ENCODE measurements around the gene FBXL17. TPM values are rescaled to one million over a fixed set of nuclear protein-coding genes. Genes with fewer than 3 reads are reported as not detected.

FBXL17 gene
- total RNA-seq, 1 donor from 2014 or later: 26.9 TPM

DNA sequence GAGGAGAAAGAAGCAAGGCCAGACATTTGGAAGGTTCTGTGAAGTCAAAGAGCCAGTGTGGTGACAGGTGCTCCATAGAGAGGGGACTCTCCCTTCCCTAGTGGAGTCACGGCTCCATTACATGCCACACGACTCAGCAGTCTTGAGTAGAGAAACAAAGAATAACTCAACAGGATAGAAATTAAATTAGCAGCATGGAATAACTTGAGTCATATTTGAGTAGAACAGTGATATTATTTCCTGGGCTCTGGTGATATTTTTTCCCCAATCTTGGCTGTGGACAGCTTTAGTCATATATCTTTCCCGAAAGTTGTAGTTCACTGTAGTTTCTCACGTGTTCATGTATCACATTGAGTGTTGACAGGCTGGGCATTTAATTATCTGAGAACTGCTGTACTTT, 561.5 kb downstream of the FBXL17 start:
- Mint-ChIP-seq H3K9me3 (no peaks in the 10 kb centered on the region), H3K27me3 (no peaks in the 10 kb centered on the region), H3K36me3 (ENCODE audit: low read depth) (no peaks in the 10 kb centered on the region), H3K4me3 (no peak overlapping the region), H3K4me1 (no peaks in the 10 kb centered on the region), H3K27ac (no peak overlapping the region)
- ChIA-PET POLR2A (no interaction called here), CTCF (no interaction called here)
- intact Hi-C loops (cut with micrococcal nuclease): no loop called here
- TF ChIP-seq, protein P1, sequence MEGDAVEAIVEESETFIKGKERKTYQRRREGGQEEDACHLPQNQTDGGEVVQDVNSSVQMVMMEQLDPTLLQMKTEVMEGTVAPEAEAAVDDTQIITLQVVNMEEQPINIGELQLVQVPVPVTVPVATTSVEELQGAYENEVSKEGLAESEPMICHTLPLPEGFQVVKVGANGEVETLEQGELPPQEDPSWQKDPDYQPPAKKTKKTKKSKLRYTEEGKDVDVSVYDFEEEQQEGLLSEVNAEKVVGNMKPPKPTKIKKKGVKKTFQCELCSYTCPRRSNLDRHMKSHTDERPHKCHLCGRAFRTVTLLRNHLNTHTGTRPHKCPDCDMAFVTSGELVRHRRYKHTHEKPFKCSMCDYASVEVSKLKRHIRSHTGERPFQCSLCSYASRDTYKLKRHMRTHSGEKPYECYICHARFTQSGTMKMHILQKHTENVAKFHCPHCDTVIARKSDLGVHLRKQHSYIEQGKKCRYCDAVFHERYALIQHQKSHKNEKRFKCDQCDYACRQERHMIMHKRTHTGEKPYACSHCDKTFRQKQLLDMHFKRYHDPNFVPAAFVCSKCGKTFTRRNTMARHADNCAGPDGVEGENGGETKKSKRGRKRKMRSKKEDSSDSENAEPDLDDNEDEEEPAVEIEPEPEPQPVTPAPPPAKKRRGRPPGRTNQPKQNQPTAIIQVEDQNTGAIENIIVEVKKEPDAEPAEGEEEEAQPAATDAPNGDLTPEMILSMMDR (IDR thresholded peaks at IDR 0.05): no peak
- no peak for ATAC-seq (ENCODE audit: low read depth)
- DNase-seq: no peak

DNA sequence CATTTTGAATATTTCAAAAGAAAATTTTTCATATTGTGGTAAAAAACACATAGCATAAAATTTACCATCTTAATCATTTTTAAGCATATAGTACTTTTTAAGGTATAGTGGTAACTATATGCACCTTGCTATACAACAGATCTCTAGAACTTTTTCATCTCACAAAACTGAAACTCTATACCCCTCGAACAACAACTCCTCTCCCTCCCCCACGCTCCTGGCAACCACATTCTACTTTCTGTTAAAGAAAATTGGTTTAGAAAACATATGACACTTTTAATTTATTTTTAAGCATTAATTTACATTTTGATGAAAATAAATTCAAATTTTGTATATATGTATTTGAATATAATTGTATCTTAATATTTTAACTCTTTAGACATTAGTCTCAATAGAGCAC, 563.9 kb downstream of the FBXL17 start:
- ATAC-seq (ENCODE audit: low read depth): no peak
- Mint-ChIP-seq H3K9me3 (no peaks in the 10 kb centered on the region), H3K4me1 (no peaks in the 10 kb centered on the region)

DNA sequence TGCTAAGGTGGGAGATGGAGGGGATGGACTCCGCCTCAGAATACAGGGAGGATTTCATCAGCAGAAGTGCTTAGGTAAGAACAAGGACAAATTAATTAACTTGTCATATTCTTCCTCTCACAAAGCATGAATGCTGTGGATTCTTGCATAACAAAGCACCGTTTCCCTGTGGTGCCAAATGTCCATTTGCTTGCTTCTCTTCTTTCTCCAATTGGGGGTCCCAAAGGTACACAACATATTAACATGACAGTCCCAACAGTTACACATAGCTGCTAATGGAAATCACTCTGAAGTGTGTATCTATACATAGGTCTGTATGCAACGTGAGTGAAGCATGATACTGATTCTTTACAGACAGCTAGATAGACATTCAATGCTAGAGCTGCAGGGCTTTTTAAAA, 564.5 kb downstream of the FBXL17 start:
- Mint-ChIP-seq H3K27ac (no peak overlapping the region), H3K4me3 (no peak overlapping the region), H3K9me3 (no peaks in the 10 kb centered on the region), H3K27me3 (no peaks in the 10 kb centered on the region), H3K4me1 (no peaks in the 10 kb centered on the region), H3K36me3 (ENCODE audit: low read depth) (no peaks in the 10 kb centered on the region)
- intact Hi-C loops (cut with micrococcal nuclease): no loop called here
- no peak for ATAC-seq (ENCODE audit: low read depth)
- CTCF ChIA-PET: no interaction called here
- no peak for DNase-seq
- POLR2A ChIA-PET: no interaction called here
- TF ChIP-seq, protein P1 (IDR thresholded peaks at IDR 0.05): no peak

More for the DNA sequence above, 563.9 kb downstream of the FBXL17 start:
- Mint-ChIP-seq H3K27ac (no peak overlapping the region), H3K4me3 (no peak overlapping the region), H3K27me3 (no peaks in the 10 kb centered on the region), H3K36me3 (ENCODE audit: low read depth) (no peaks in the 10 kb centered on the region)
- TF ChIP-seq, protein P1 (IDR thresholded peaks at IDR 0.05): no peak
- POLR2A ChIA-PET: no interaction called here
- intact Hi-C loops (cut with micrococcal nuclease): no loop called here
- CTCF ChIA-PET: no interaction called here
- DNase-seq: no peak

DNA sequence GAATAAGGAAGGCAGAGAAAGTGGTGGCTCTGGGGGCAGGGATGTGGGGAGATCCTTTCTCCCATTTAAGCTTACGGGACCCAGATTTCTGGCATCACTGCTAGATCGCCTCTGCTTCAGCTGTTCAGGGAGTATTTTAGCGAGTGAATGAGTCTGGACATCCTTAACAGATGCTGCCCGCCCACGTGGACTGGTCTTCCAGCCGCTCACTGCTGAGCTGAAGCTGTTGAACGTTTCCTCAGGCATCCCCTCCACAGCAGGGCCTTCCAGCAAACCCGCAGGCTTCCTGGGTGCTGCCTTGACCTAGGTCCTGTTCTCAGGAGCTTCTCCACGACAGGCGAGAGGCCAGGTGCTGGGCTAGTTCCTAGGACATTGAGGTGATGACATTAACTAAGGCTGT, 566.8 kb downstream of the FBXL17 start:
- intact Hi-C loops (cut with micrococcal nuclease): no loop called here
- DNase-seq: no peak
- POLR2A ChIA-PET: no interaction called here
- H3K4me1 Mint-ChIP-seq: no peaks in the 10 kb centered on the region
- no peaks in the 10 kb centered on the region for H3K9me3 Mint-ChIP-seq
- no peak for ATAC-seq (ENCODE audit: low read depth)
- H3K4me3 Mint-ChIP-seq: no peak overlapping the region
- H3K27me3 Mint-ChIP-seq: no peaks in the 10 kb centered on the region
- H3K36me3 Mint-ChIP-seq (ENCODE audit: low read depth): no peaks in the 10 kb centered on the region
- CTCF ChIA-PET: no interaction called here
- no peak overlapping the region for H3K27ac Mint-ChIP-seq
- TF ChIP-seq, protein P1 (IDR thresholded peaks at IDR 0.05): no peak

DNA sequence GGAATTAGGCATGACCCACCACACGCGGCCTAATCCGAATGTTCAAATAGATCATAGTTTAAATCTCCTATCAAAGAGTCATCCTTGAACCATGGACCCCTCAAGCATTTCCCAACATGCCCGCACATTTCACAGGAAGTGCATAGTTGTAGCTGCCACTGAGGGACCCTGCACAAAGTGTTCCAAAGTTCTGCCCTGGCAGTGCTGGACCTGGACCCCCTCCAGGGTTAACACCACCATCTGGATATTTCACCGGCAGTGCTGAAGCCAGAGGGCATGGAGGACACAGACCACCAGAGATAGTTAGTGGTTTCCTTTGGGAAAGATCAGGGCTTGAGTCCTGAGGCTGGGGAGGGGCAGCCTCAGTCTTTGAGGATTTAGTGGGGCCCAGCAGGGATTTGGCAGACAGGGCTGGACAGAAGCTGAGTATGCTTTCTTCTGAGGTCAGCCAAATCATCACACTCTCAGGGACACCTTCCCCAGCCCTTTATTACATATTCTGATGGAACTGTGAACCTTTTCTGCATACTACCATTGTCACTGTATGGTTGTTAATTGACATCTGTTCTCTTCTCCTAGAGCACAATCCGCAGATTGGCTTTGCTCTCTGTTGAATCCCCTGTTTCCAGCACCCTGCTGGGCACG, 567.6 kb downstream of the FBXL17 start:
- intact Hi-C loops (cut with micrococcal nuclease): no loop called here
- Mint-ChIP-seq H3K4me1 (no peaks in the 10 kb centered on the region), H3K9me3 (no peaks in the 10 kb centered on the region), H3K27me3 (no peaks in the 10 kb centered on the region), H3K36me3 (ENCODE audit: low read depth) (no peaks in the 10 kb centered on the region), H3K27ac (no peak overlapping the region), H3K4me3 (no peak overlapping the region)
- ATAC-seq (ENCODE audit: low read depth) (no peak), DNase-seq (no peak)
- TF ChIP-seq, protein P1 (IDR thresholded peaks at IDR 0.05): no peak
- ChIA-PET POLR2A (no interaction called here), CTCF (no interaction called here)

Measured in activated B cell treated with CpG ODN at 0.5 μM for 24 hours (primary cell).